Transverse colon (tissue), 4 donors: ENCODE data around the gene AFG3L2. TPM values are rescaled to one million over a fixed set of nuclear protein-coding genes. Genes with fewer than 3 reads are reported as not detected.

Experiments
- DNase-seq: peaks from one replicate; pipeline ENCODE4 v3.0.0-alpha.2; 2019
- H3K27ac ChIP-seq, 4 donors: fragments of 200-600 bp; sonication (generic); 2 replicates each; pipeline ENCODE4 v1.5.1; 2016 to 2018; ENCODE audit warnings: inconsistent platforms in 4 of 4
- H3K27me3 ChIP-seq: fragments of 200-600 bp; sonication (generic); 2 replicates; pipeline ENCODE4 v1.5.1; 2017; ENCODE audit warnings: inconsistent platforms
- H3K36me3 ChIP-seq, 4 donors: fragments of 200-600 bp; sonication (generic); 2 replicates each; pipeline ENCODE4 v1.5.1; 2017 to 2019; ENCODE audit warnings: inconsistent platforms in 4 of 4
- H3K4me1 ChIP-seq, 4 donors: fragments of 200-600 bp; sonication (generic); 2 replicates each; pipeline ENCODE4 v1.5.1; 2017 to 2020; ENCODE audit warnings: inconsistent platforms in 4 of 4
- H3K4me3 ChIP-seq, 4 donors: fragments of 200-600 bp; sonication (generic); 1 replicate in 1 of 4; 2 replicates in 3 of 4; pipeline versions ENCODE4 v1.5.1 to v1.6.1; 2017 to 2019; ENCODE audit warnings: inconsistent platforms in 4 of 4
- H3K9me3 ChIP-seq, 2 donors: fragments of 200-600 bp; sonication (generic); 2 replicates each; pipeline ENCODE4 v1.5.1; 2017 to 2019; ENCODE audit warnings: inconsistent platforms in 2 of 2
- EP300 ChIP-seq: sonication (generic); formaldehyde crosslinking; IDR thresholded peaks from one replicate; pipeline ENCODE4 v1.6.1; 2017; ENCODE audit warnings: antibody characterized with exemption, low read depth
- POLR2A ChIP-seq: fragments of 450-650 bp; IDR thresholded peaks from one replicate; pipeline ENCODE4 v1.6.1; 2016; ENCODE audit warnings: antibody characterized with exemption, mild to moderate bottlenecking, moderate library complexity
- POLR2AphosphoS5 ChIP-seq, 3 donors: sonication (generic); formaldehyde crosslinking; IDR thresholded peaks; one replicate each; pipeline ENCODE4 v1.6.1; 2016; ENCODE audit warnings: antibody characterized with exemption in 3 of 3
- WGBS, 2 donors: methylation state at CpG; one replicate each; pipeline ENCODE4 v1.1.5; 2018; ENCODE audit warnings: low coverage in 1 of 2; 5-methylcytosine and 5-hydroxymethylcytosine counted together
- in situ Hi-C, 4 donors: fragments of 200-750 bp; cut with MboI; loops; one replicate each; pipeline versions ENCODE4 v1.15.0 to v1.15.1; 2017; ENCODE audit warnings: low sequenced_read_pairs in 3 of 4, low pct_ligation_motif_present in 1 of 4, low pct_unique_long_range_greater_than_20kb in 1 of 4
- intact Hi-C: fragments of 100-400 bp; cut with DNase I; formaldehyde crosslinking; loops from one replicate; pipeline ENCODE4 v1.15.1; 2023; ENCODE audit warnings: low total_unique reads
- total RNA-seq, 4 donors: library from RNA; depleted of rRNA; stranded (reverse); fragments of >200 nt; gene quantifications; one replicate each; pipeline ENCODE4 v1.1.0, GENCODE V29; 2016
- TF ChIP-seq, protein P1 (sequence below), 5 experiments: fragments of 200-600 bp in 3 of 5; fragments of 450-650 bp in 2 of 5; sonication (generic) in 3 of 5; IDR thresholded peaks; 1 replicate in 2 of 5; 2 replicates in 3 of 5; pipeline ENCODE4 v1.5.1; 2016 to 2017; ENCODE audit warnings: antibody characterized with exemption in 5 of 5, inconsistent platforms in 3 of 5, mild to moderate bottlenecking in 2 of 5, moderate library complexity in 1 of 5

The AFG3L2 gene
- total RNA-seq, 4 donors from 2014 or later, result 74.1 to 95.6 (median 92.6) TPM

DNA sequence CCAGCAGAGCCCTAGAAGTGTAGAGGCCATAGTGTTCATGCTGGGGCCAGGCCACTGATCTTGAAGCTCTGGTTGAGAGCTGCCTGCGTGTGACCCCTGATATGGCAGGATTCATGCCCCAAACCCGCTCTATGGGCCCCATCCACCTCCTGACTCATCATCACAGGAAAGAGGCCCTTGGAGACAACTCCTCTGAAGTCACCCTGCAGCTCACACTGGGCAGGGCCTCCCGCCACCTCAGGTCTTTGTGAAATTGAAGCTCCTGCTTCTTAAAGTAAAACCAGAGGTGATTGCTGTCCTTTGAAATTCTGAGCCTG lies 81.0 kb downstream of the AFG3L2 start:
- intact Hi-C loops (no loop called here), in situ Hi-C loops (no loop called here)
- 81 to 100% methylated on average over 1 to 3 of the region's 3 CpGs for WGBS, 2 donors
- no peak for DNase-seq
- Histone ChIP-seq H3K4me1 (no peaks in the 10 kb centered on the region), H3K27me3 (no peaks in the 10 kb centered on the region), H3K36me3 (no peaks in the 10 kb centered on the region), H3K4me3 (no peak overlapping the region), H3K9me3 (no peaks in the 10 kb centered on the region), H3K27ac (no peak overlapping the region)
- no peak for TF ChIP-seq POLR2A
- no peak for TF ChIP-seq POLR2AphosphoS5 (IDR thresholded peaks at IDR 0.05)
- TF ChIP-seq, protein P1, sequence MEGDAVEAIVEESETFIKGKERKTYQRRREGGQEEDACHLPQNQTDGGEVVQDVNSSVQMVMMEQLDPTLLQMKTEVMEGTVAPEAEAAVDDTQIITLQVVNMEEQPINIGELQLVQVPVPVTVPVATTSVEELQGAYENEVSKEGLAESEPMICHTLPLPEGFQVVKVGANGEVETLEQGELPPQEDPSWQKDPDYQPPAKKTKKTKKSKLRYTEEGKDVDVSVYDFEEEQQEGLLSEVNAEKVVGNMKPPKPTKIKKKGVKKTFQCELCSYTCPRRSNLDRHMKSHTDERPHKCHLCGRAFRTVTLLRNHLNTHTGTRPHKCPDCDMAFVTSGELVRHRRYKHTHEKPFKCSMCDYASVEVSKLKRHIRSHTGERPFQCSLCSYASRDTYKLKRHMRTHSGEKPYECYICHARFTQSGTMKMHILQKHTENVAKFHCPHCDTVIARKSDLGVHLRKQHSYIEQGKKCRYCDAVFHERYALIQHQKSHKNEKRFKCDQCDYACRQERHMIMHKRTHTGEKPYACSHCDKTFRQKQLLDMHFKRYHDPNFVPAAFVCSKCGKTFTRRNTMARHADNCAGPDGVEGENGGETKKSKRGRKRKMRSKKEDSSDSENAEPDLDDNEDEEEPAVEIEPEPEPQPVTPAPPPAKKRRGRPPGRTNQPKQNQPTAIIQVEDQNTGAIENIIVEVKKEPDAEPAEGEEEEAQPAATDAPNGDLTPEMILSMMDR (IDR thresholded peaks at IDR 0.05), result no peak
- no peak for TF ChIP-seq EP300

DNA sequence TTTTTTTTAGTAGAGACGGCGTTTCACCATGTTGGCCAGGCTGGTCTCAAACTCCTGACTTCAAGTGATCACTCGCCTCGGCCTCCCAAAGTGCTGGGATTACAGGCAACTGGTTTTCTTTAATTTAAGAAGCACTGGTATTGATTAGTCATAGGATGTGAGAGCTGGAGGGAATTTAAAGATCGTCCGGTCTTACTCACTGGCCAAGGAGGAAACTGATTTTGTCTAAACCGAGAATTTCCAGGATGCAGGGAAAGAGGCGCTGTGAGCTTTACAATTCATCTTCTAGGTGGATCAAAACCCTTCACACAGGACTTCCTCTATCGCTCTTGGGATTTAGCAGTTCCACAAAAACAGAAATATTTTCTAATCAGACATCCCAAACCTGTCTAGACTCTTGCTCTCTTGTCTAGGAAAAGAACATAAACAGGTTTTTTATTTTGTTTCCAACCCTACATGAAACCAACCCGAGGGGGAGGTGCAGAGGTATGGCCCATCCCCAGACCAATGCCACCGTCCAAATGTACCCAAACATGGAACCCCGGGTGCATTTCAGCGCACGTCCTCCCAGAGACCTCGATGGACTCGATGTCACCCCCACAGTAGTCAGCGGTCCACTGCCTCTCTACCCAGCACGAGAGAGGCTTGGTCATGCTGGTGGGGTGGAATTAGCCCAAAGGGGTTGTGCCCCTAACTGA lies 81.5 kb downstream of the AFG3L2 start:
- H3K4me3 ChIP-seq, result no peak overlapping the region
- no peak for DNase-seq
- H3K36me3 ChIP-seq, result no peaks in the 10 kb centered on the region
- intact Hi-C loops (no loop called here), in situ Hi-C loops (no loop called here)
- no peaks in the 10 kb centered on the region for H3K27me3 ChIP-seq
- WGBS, 2 donors, result 87 to 92% methylated on average over 8 to 18 of the region's 18 CpGs
- H3K9me3 ChIP-seq, result no peaks in the 10 kb centered on the region
- no peak overlapping the region for H3K27ac ChIP-seq
- TF ChIP-seq, protein P1 (IDR thresholded peaks at IDR 0.05), result no peak
- TF ChIP-seq POLR2AphosphoS5 (IDR thresholded peaks at IDR 0.05) (no peak), POLR2A (no peak), EP300 (no peak)
- no peaks in the 10 kb centered on the region for H3K4me1 ChIP-seq

DNA sequence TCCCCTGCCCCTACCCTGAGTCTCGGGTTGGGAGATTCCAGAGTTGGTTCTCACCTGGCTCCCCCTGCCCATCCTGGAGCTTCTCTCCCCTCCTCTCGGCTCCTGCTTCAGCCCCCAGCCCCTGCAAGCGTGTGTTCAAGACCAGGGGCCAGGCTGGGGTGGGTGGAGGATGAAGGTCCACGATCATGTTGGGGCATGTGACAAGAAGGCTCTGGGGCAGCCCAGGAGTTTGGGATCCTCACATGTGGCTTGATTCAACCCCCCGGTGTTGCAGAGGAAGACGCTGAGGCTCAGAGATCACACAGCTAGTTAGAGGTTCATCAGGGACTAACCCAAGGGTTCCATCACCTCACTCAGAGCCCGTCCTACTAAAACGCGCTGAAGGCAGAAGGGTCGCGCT lies 83.2 kb downstream of the AFG3L2 start:
- no peak for TF ChIP-seq POLR2A
- no peak for TF ChIP-seq EP300
- TF ChIP-seq, protein P1 (IDR thresholded peaks at IDR 0.05), result no peak
- TF ChIP-seq POLR2AphosphoS5 (IDR thresholded peaks at IDR 0.05), result no peak
- no peaks in the 10 kb centered on the region for H3K36me3 ChIP-seq
- in situ Hi-C loops (no loop called here), intact Hi-C loops (no loop called here)
- H3K4me1 ChIP-seq, result peaks cover 0 to 3% (median 2%) of the 10 kb centered on the region in 4 donors
- H3K27ac ChIP-seq, result no peak overlapping the region
- no peaks in the 10 kb centered on the region for H3K9me3 ChIP-seq
- DNase-seq, result no peak
- WGBS, 2 donors, result 77% methylated on average over 11 of the region's 11 CpGs; no CpG with 5 or more reads in 1 of the 2 donors
- H3K4me3 ChIP-seq, result no peak overlapping the region
- H3K27me3 ChIP-seq, result peaks cover 12% of the 10 kb centered on the region

DNA sequence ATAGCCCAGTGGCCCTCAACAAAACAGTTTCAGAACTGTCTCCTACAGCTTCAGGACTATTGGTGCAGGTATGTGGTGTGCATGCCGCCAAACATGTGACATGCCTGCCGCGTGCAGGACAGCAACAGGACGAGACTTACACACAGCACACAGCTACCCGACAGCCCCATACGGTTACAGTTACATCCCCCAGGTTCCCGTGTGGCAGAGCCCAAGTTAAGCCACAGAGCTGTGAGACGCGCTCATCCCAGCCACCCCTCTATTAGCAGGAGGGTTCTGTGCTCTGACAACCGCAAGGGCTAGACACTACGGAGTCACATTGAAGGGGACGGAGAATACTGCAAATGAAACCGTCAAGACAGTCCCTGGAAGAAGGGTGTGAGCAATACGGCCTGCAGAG lies 85.3 kb downstream of the AFG3L2 start:
- 82 to 88% methylated on average over 8 to 14 of the region's 14 CpGs for whole genome bisulfite sequencing, 2 donors
- Histone ChIP-seq H3K9me3 (no peaks in the 10 kb centered on the region), H3K36me3 (no peaks in the 10 kb centered on the region), H3K27ac (no peak overlapping the region), H3K4me3 (no peak overlapping the region), H3K4me1 (peaks cover 9 to 21% (median 16%) of the 10 kb centered on the region in 4 donors), H3K27me3 (peaks cover 32% of the 10 kb centered on the region)
- intact Hi-C loops, result no loop called here
- in situ Hi-C loops, result no loop called here
- no peak for DNase-seq
- TF ChIP-seq, protein P1 (IDR thresholded peaks at IDR 0.05), result no peak
- no peak for TF ChIP-seq POLR2AphosphoS5 (IDR thresholded peaks at IDR 0.05)
- no peak for TF ChIP-seq EP300
- TF ChIP-seq POLR2A, result no peak
